Central memory CD8-positive, alpha-beta T cell (primary cell): ENCODE data around the gene MDC1.

Experiments used
- ATAC-seq: fragments of 150-1000 bp; cut with Tn5 transposase; replicated peaks from 2 replicates; pipeline ENCODE4 v1.10.0; 2022; ENCODE audit warnings: mild to moderate bottlenecking, moderate FRiP score, moderate number of reproducible peaks; ENCODE audit not compliant: poor library complexity, severe bottlenecking; ENCODE audit errors: extremely low read depth
- DNase-seq, 2 donors: peaks; one replicate each; pipeline ENCODE4 v3.0.0; 2021; ENCODE audit warnings: low spot score in 2 of 2
- H3K27ac Mint-ChIP-seq: one replicate; pipeline ENCODE4 v1.8.0; 2022; ENCODE audit warnings: low read depth, mild to moderate bottlenecking, moderate library complexity, mixed read lengths
- H3K27me3 Mint-ChIP-seq: one replicate; pipeline ENCODE4 v1.8.0; 2022; ENCODE audit warnings: mixed read lengths
- H3K36me3 Mint-ChIP-seq: one replicate; pipeline ENCODE4 v1.8.0; 2022; ENCODE audit warnings: mild to moderate bottlenecking, moderate library complexity, mixed read lengths; ENCODE audit not compliant: insufficient read depth
- H3K4me1 Mint-ChIP-seq: one replicate; pipeline ENCODE4 v1.8.0; 2022; ENCODE audit warnings: mixed read lengths
- H3K4me3 Mint-ChIP-seq: one replicate; pipeline ENCODE4 v1.8.0; 2022; ENCODE audit warnings: mild to moderate bottlenecking, moderate library complexity, mixed read lengths
- H3K9me3 Mint-ChIP-seq: one replicate; pipeline ENCODE4 v1.8.0; 2022; ENCODE audit warnings: mixed read lengths

Gene MDC1

DNA sequence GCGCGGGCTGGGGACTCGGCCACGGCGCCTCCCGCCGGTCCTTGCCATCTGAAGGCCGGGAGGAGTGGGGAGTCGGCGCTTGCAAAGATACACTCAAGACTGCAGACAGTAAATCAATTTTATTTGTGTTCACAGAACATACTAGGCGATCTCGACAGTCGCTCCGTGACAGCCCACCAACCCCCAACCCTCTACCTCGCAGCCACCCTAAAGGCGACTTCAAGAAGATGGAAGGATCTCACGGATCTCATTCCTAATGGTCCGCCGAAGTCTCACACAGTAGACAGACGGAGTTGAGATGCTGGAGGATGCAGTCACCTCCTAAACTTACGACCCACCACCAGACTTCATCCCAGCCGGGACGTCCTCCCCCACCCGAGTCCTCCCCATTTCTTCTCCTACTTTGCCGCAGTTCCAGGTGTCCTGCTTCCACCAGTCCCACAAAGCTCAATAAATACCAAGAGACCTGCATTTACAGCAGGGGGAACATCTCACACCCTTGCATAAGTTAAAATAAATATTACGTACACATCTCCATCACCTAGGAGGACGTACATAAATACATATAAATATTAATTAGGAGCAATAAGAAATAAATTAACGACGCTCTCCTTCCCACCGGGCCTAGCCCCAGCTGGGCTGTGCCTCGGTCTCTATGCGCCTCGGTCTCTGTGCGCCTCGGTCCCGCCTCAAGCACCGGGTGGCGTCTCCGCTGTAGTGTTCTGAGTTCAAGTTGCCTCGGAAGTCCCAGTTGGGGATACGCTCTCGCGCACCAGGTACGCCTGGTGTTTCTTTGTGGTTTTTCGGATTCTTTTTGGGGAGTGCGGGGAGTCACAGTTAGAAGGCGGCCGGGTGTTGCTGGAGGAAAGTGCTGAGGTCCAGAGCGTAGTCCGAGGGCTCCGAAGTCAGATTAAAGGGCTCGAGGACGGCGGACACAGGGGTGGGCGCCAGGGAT lies 26.3 kb upstream of the MDC1 start:
- DNase-seq = peak in 1 of 2 donors; percentile 28
- H3K4me1 Mint-ChIP-seq = peaks cover 35% of the 10 kb centered on the region
- H3K27ac Mint-ChIP-seq = peak overlapping the region; percentile 95
- no peaks in the 10 kb centered on the region for H3K27me3 Mint-ChIP-seq
- H3K36me3 Mint-ChIP-seq = peaks cover 46% of the 10 kb centered on the region
- H3K9me3 Mint-ChIP-seq = no peaks in the 10 kb centered on the region
- H3K4me3 Mint-ChIP-seq = peak overlapping the region; percentile 91
- ATAC-seq = peak; percentile 45

DNA sequence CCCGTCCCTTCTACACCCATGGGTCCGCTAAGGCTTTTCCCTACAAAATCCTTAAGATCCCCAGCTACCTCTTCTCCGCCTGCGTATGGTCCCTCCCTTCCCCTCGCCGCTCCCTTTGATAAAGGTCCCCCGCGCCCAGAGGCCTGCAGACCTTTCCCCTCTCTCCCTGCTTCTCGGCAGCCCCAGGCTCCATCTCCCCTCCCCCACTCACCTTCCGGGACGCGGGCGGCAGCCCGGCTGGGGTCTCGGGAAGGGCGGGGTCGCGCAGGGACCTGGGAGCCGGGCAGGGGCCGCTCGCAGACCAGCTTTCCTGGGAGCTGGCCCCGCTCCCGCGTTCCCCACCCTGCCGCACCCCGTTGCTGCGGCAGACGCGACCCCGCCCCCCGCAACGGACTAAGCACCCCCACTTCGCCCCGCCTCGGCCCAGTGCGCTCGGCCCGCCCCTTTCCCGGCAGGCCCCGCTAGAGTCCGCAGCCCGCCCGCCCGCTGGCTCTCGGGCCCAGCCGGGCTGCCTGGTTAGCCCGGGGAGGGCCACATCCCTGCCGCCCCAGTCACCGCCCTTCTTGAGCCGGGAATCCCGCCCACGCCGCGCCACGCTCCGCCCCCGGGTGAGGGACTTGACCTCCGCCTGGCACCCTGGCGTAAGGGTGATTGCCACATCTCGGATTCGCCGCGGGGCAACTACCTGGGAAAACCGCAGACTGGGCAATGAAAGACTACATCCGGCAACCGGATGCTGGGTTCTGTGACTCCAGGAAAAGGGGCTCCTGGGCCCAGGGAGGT lies 25.4 kb upstream of the MDC1 start, which contains the start of gene FLOT1:
TSS of gene FLOT1 (minus strand) at position 372 of the 783 bp plus-strand sequence. CDS start 498 bp downstream, outside the sequence.
- Mint-ChIP-seq H3K4me3 (peak within 1 kb of the TSS; percentile 91), H3K4me1 (peaks cover 38% of the 10 kb centered on the region), H3K9me3 (no peaks in the 10 kb centered on the region), H3K27me3 (no peaks in the 10 kb centered on the region), H3K36me3 (peaks cover 47% of the 10 kb centered on the region), H3K27ac (peak within 1 kb of the TSS; percentile 95)
- peak; percentile 81 to 83 for DNase-seq
- ATAC-seq = peak; percentile 56

DNA sequence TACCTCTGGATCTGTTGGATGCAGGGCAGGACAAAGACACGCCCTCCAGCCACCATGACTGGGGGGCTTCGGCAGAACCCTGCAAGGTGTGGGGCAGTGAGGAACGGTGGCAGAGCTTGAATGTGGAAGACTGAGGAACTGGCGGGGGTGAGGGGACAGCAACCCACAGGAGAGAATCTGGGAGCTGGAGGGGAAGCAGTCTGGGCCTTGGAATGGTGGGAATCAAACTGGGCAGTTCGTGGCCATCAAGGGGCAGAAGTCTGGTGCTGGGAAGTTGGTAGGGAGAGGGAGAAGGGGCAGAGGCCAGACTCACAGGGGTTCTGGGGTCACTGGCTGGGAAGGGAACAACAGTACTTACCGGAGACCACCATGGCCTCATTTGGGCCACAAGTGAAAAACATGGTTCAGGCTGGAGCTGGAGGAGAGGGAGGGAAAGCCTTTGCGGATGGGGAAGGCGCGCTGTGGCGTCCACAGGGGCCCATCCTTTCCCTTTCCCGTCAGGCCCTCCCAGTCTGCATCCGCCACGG lies 24.8 kb upstream of the MDC1 start:
- Mint-ChIP-seq H3K27me3 (no peaks in the 10 kb centered on the region), H3K36me3 (peaks cover 50% of the 10 kb centered on the region), H3K9me3 (no peaks in the 10 kb centered on the region), H3K4me1 (peaks cover 45% of the 10 kb centered on the region), H3K27ac (peak overlapping the region; percentile 95), H3K4me3 (peak overlapping the region; percentile 91)
- no peak for DNase-seq
- ATAC-seq = no peak

DNA sequence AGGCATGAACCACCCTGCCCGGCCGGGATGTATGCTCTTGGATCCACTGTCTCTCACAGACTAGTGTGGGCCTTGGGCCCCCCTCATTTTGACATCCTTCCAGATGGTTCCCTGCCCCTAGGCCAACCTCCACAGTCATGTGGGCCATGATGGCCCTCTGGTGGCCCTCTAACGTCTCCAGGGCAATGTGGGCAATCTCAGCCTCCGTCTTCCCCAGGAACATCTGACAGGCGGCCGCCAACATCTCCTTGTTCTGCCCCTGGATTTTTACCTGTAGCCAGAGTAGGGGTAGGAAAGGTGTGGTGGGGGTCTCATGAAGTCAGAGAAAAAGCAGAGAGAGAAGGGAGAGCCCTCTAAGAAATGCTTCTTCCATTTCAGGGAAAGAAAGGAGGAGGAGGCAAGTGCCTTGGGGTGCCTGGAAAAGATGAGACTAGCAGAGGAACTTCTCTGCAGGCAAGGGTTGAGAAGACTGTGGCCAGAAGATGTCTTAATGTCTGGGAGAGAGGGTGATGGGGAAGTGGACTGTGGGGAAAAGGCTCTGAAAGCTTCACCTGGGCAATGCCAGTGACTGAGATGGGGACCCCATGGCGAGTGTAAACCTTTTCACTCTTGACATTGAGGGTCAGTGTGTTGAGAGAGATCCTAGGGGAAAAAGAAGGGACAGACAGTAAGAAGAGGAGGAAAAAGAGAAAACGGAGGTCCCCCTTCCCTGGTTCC lies 24.1 kb upstream of the MDC1 start:
- ATAC-seq (no peak), DNase-seq (no peak)
- Mint-ChIP-seq H3K4me1 (peaks cover 50% of the 10 kb centered on the region), H3K36me3 (peaks cover 52% of the 10 kb centered on the region), H3K4me3 (peak overlapping the region; percentile 91), H3K27ac (peak overlapping the region; percentile 95), H3K27me3 (no peaks in the 10 kb centered on the region), H3K9me3 (no peaks in the 10 kb centered on the region)

DNA sequence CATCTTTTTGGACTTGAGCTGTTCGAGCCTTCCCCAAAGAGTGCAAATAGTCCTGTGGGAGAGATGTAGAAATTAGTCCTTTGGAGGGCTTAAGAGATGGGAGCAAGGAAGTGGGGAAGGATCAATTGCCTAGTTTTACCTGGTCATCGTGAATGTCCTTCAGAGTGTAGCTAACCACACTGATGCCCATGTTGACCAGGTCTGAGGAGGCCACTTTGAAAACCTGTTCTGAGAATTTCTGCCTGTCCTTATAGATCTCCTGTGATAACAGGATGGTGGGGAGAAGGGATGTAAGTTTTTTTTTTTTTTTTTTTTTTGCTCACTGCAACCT lies 23.4 kb upstream of the MDC1 start:
- Mint-ChIP-seq H3K4me3 (peak overlapping the region; percentile 43), H3K36me3 (peaks cover 52% of the 10 kb centered on the region), H3K27ac (no peak overlapping the region), H3K27me3 (no peaks in the 10 kb centered on the region), H3K4me1 (peaks cover 55% of the 10 kb centered on the region), H3K9me3 (no peaks in the 10 kb centered on the region)
- DNase-seq (no peak), ATAC-seq (no peak)

DNA sequence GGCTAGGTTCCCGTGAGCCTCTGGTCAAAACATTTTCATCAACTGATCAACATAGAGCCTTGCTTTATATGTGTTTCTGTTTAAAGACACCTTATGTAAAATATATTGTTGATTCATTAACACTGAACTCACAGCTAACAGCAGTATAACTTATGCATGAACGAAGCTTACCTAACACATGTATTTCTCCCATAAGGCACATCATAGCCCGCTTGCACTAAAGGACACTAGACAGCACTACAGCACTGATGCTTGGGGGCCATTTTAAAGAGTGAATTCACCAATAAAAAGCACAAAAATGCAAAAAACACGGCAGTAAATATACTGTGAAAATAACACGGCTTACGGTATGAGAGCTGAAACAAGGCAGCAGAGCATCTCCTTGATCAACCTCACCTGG lies 21.5 kb upstream of the MDC1 start:
- ATAC-seq (no peak), DNase-seq (no peak)
- Mint-ChIP-seq H3K27me3 (no peaks in the 10 kb centered on the region), H3K9me3 (no peaks in the 10 kb centered on the region), H3K4me3 (no peak overlapping the region), H3K27ac (no peak overlapping the region), H3K36me3 (peaks cover 49% of the 10 kb centered on the region), H3K4me1 (peaks cover 55% of the 10 kb centered on the region)

DNA sequence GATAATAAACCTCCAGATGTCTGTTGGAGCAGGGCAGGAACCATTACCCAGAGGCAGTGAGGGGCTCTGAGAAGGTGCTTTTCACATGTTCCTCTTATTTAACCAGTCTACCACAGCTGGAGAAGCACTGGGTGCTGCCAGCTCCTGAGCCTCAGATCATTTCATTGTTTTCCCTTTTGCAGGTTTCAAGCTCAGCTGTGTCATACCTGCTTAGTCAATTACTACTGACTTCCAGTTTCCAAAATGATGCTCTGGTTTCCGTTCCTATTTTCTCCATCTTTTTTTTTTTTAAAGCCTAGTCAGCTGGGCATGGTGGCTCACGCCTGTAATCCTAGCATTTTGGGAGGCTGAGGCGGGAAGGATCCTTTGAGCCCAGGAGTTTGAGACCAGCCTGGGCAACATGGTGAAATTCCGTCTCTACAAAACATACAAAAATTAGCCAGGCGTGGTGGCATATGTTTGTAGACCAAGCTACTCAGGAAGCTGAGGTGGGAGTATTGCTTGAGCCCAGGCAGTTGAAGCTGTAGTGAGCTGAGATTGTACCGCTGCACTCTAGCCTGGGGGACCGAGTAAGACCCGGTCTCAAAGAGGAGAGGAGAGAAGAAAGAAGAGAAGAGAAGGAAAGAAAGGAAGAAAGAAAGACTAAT lies 18.7 kb upstream of the MDC1 start:
- peak overlapping the region; percentile 91 for H3K27ac Mint-ChIP-seq
- H3K27me3 Mint-ChIP-seq = no peaks in the 10 kb centered on the region

DNA sequence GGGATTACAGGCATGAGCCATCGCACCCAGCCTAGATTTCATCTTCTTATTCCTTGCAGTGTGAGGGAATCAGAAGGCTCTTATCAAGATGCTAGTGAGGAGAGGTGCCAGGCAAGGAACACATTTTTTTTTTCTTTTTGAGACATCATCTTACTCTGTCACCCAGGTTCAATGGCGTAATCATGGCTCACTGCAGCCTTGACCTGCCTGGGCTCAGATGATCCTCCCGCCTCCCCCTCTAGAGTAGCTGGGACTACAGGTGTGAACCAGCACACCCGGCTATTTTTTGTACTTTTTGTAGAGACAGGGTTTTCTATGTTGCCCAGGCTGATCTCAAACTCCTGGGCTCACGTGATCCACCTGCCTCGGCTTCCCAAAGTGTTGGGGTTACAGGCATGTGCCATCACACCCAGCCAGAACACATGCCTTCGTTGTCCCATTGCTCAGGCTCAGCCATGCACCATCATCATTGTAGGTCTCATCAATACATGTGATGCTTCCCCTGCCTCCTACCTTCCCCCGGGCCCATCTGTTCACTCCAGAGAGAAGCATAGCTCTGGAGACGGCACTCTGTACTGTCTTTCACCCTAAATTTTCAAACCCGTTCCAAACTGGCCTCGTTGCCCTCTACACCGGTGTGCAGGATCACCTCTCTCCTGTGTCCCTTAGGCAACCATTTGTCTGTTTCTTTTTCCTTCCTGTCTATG lies 15.3 kb upstream of the MDC1 start:
- Mint-ChIP-seq H3K4me3 (no peak overlapping the region), H3K36me3 (peaks cover 41% of the 10 kb centered on the region), H3K27me3 (no peaks in the 10 kb centered on the region), H3K27ac (no peak overlapping the region), H3K9me3 (no peaks in the 10 kb centered on the region), H3K4me1 (peaks cover 34% of the 10 kb centered on the region)
- DNase-seq (no peak), ATAC-seq (no peak)

More for the DNA sequence above, 18.7 kb upstream of the MDC1 start:
- Mint-ChIP-seq H3K36me3 (peaks cover 50% of the 10 kb centered on the region), H3K4me3 (peak overlapping the region; percentile 33), H3K4me1 (peaks cover 37% of the 10 kb centered on the region), H3K9me3 (no peaks in the 10 kb centered on the region)
- no peak for DNase-seq
- ATAC-seq = no peak

DNA sequence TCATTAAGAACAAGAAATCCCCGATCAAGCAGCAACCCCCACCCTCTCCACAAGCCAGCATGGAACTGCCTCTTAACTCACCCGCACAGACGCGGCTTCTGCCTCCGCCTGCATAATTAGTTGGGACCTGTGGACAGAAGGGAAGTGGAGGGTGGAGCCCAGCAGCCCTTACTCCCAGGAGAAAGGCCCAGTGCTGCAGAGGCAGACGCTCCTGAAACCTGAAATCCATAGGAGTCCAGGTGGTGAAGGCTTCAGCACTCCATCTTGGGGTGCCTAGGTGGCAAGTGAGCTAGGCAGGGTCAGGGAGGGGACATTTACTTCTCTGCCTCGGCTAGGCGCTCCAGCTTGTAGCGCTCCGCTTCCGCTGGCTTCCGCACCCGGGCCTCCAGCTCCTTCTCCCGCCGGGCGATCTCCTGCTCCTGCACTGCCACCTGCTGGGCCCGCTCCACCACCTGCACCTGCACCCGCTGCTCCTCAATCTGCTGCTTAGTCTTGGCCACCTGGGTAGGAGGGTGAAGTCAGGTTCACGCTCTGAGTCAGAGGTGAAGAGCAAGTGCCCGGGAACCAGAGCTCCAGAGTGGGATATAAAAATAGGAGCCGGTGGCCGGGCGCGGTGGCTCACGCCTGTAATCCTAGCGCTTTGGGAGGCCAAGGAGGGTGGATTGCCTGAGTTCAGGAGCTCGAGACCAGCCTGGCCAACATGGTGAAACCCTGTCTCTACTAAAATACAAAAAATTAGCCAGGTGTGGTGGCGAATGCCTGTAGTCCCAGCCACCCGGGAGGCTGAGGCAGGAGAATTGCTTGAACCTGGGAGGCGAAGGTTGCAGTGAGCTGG lies 13.7 kb upstream of the MDC1 start:
- DNase-seq (peak; percentile 63 to 72), ATAC-seq (peak; percentile 91)
- H3K27me3 Mint-ChIP-seq = no peaks in the 10 kb centered on the region
- H3K36me3 Mint-ChIP-seq = peaks cover 46% of the 10 kb centered on the region
- peak overlapping the region; percentile 75 for H3K27ac Mint-ChIP-seq
- no peaks in the 10 kb centered on the region for H3K9me3 Mint-ChIP-seq
- peaks cover 20% of the 10 kb centered on the region for H3K4me1 Mint-ChIP-seq
- peak overlapping the region; percentile 3 for H3K4me3 Mint-ChIP-seq

DNA sequence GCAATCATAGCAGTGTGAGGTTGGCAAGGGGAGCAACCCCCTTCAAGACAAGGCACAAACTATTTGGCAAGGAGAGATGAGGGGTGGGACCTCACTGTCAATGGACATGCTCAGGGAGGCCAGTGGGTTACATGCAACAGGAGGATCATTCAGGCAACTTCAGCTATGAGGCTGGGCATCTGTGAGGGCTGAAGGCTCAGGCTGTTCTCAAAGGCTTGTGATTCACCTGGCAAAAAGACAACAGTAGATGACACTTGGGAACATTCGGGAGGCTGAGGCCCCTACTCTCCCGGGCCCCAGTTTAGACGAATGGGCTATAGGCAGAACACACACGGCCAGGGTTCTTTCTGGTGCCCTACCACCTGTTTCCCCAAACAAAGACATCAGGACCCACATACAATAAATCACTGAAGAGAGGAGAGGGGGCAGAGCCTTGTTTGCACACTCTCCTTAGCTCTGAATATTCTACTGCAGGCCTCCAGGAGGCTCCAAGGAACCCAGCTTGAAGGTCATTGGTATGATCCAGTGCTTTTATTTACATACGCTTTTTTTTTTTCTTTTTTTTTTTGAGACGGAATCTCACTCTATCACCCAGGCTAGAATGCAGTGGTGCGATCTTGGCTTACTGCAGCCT lies 11.0 kb upstream of the MDC1 start:
- Mint-ChIP-seq H3K4me3 (no peak overlapping the region), H3K9me3 (no peaks in the 10 kb centered on the region), H3K27ac (no peak overlapping the region), H3K36me3 (peaks cover 61% of the 10 kb centered on the region), H3K4me1 (peaks cover 35% of the 10 kb centered on the region), H3K27me3 (no peaks in the 10 kb centered on the region)
- no peak for DNase-seq
- no peak for ATAC-seq
